ENCODE results near the gene CRYGN. TPM values are rescaled to one million over a fixed set of nuclear protein-coding genes. Genes with fewer than 3 reads are reported as not detected.

Gene CRYGN
- polyA plus RNA-seq, 1 donor = 0.36 TPM

- Histone ChIP-seq H3K4me1 (ENCODE audit: control insufficient read depth, insufficient read depth, low read length) (peaks cover 31% of the 10 kb centered on the region), H3K4me3 (ENCODE audit: low read length) (no peak overlapping the region), H3K9me3 (ENCODE audit: control insufficient read depth, low read depth, low read length) (peaks cover 9% of the 10 kb centered on the region), H3K27ac (ENCODE audit: low read length) (no peak overlapping the region), H3K36me3 (ENCODE audit: control insufficient read depth, insufficient read depth, low read length) (no peaks in the 10 kb centered on the region), H3K27me3 (ENCODE audit: control insufficient read depth, insufficient read depth, low read length) (peaks cover 39% of the 10 kb centered on the region)
- 100% methylated on average over 1 of the region's 24 CpGs for WGBS (ENCODE audit: insufficient coverage, low lambda C conversion rate)
- DNase-seq = no peak
Measured at GRCh38 chr7:151406051-151406875, 33.7 kb downstream of the CRYGN start.

- no peak overlapping the region for H3K4me3 ChIP-seq (ENCODE audit: low read length)
- H3K27me3 ChIP-seq (ENCODE audit: control insufficient read depth, insufficient read depth, low read length) = peaks cover 32% of the 10 kb centered on the region
- DNase-seq = no peak
- no peaks in the 10 kb centered on the region for H3K36me3 ChIP-seq (ENCODE audit: control insufficient read depth, insufficient read depth, low read length)
- WGBS (ENCODE audit: insufficient coverage, low lambda C conversion rate) = no CpG with 5 or more reads among the region's 10 CpGs
- peaks cover 6% of the 10 kb centered on the region for H3K9me3 ChIP-seq (ENCODE audit: control insufficient read depth, low read depth, low read length)
- peaks cover 28% of the 10 kb centered on the region for H3K4me1 ChIP-seq (ENCODE audit: control insufficient read depth, insufficient read depth, low read length)
- no peak overlapping the region for H3K27ac ChIP-seq (ENCODE audit: low read length)
Measured at GRCh38 chr7:151405588-151405987, 34.4 kb downstream of the CRYGN start.

GRCh38 chr7:151405056-151405455, 34.9 kb downstream of the CRYGN start:
- Histone ChIP-seq H3K4me1 (ENCODE audit: control insufficient read depth, insufficient read depth, low read length) (peaks cover 23% of the 10 kb centered on the region), H3K27me3 (ENCODE audit: control insufficient read depth, insufficient read depth, low read length) (peaks cover 27% of the 10 kb centered on the region), H3K9me3 (ENCODE audit: control insufficient read depth, low read depth, low read length) (peaks cover under 1% of the 10 kb centered on the region), H3K27ac (ENCODE audit: low read length) (no peak overlapping the region), H3K4me3 (ENCODE audit: low read length) (no peak overlapping the region), H3K36me3 (ENCODE audit: control insufficient read depth, insufficient read depth, low read length) (no peaks in the 10 kb centered on the region)
- DNase-seq = no peak
- WGBS (ENCODE audit: insufficient coverage, low lambda C conversion rate) = no CpG with 5 or more reads among the region's 9 CpGs

GRCh38 chr7:151404216-151405011, 35.5 kb downstream of the CRYGN start:
- Histone ChIP-seq H3K9me3 (ENCODE audit: control insufficient read depth, low read depth, low read length) (no peaks in the 10 kb centered on the region), H3K27me3 (ENCODE audit: control insufficient read depth, insufficient read depth, low read length) (peaks cover 21% of the 10 kb centered on the region), H3K4me1 (ENCODE audit: control insufficient read depth, insufficient read depth, low read length) (peaks cover 22% of the 10 kb centered on the region), H3K27ac (ENCODE audit: low read length) (peak overlapping the region; percentile 37), H3K36me3 (ENCODE audit: control insufficient read depth, insufficient read depth, low read length) (no peaks in the 10 kb centered on the region), H3K4me3 (ENCODE audit: low read length) (no peak overlapping the region)
- DNase-seq = peak in 1 of 2 donors; percentile 33
- 100% methylated on average over 1 of the region's 18 CpGs for WGBS (ENCODE audit: insufficient coverage, low lambda C conversion rate)

- DNase-seq = no peak
- Histone ChIP-seq H3K36me3 (ENCODE audit: control insufficient read depth, insufficient read depth, low read length) (no peaks in the 10 kb centered on the region), H3K27me3 (ENCODE audit: control insufficient read depth, insufficient read depth, low read length) (peaks cover 14% of the 10 kb centered on the region), H3K27ac (ENCODE audit: low read length) (peak overlapping the region; percentile 37), H3K9me3 (ENCODE audit: control insufficient read depth, low read depth, low read length) (peaks cover under 1% of the 10 kb centered on the region), H3K4me1 (ENCODE audit: control insufficient read depth, insufficient read depth, low read length) (peaks cover 18% of the 10 kb centered on the region), H3K4me3 (ENCODE audit: low read length) (no peak overlapping the region)
- 92% methylated on average over 1 of the region's 9 CpGs for WGBS (ENCODE audit: insufficient coverage, low lambda C conversion rate)
Measured at GRCh38 chr7:151403764-151404163, 36.2 kb downstream of the CRYGN start.

- Histone ChIP-seq H3K9me3 (ENCODE audit: control insufficient read depth, low read depth, low read length) (peaks cover 7% of the 10 kb centered on the region), H3K4me3 (ENCODE audit: low read length) (no peak overlapping the region), H3K36me3 (ENCODE audit: control insufficient read depth, insufficient read depth, low read length) (no peaks in the 10 kb centered on the region), H3K4me1 (ENCODE audit: control insufficient read depth, insufficient read depth, low read length) (peaks cover 14% of the 10 kb centered on the region), H3K27me3 (ENCODE audit: control insufficient read depth, insufficient read depth, low read length) (peaks cover 8% of the 10 kb centered on the region), H3K27ac (ENCODE audit: low read length) (no peak overlapping the region)
- WGBS (ENCODE audit: insufficient coverage, low lambda C conversion rate) = no CpG with 5 or more reads among the region's 16 CpGs
- DNase-seq = no peak
Measured at GRCh38 chr7:151402029-151402835, 37.7 kb downstream of the CRYGN start.

GRCh38 chr7:151400626-151401315, 39.2 kb downstream of the CRYGN start:
- Histone ChIP-seq H3K27me3 (ENCODE audit: control insufficient read depth, insufficient read depth, low read length) (no peaks in the 10 kb centered on the region), H3K9me3 (ENCODE audit: control insufficient read depth, low read depth, low read length) (peaks cover 10% of the 10 kb centered on the region), H3K4me3 (ENCODE audit: low read length) (no peak overlapping the region), H3K27ac (ENCODE audit: low read length) (no peak overlapping the region), H3K4me1 (ENCODE audit: control insufficient read depth, insufficient read depth, low read length) (peaks cover 14% of the 10 kb centered on the region), H3K36me3 (ENCODE audit: control insufficient read depth, insufficient read depth, low read length) (no peaks in the 10 kb centered on the region)
- no CpG with 5 or more reads among the region's 14 CpGs for WGBS (ENCODE audit: insufficient coverage, low lambda C conversion rate)
- DNase-seq = no peak

GRCh38 chr7:151399906-151400305, 40.0 kb downstream of the CRYGN start:
- Histone ChIP-seq H3K4me1 (ENCODE audit: control insufficient read depth, insufficient read depth, low read length) (peaks cover 11% of the 10 kb centered on the region), H3K9me3 (ENCODE audit: control insufficient read depth, low read depth, low read length) (peaks cover 10% of the 10 kb centered on the region), H3K27ac (ENCODE audit: low read length) (no peak overlapping the region), H3K36me3 (ENCODE audit: control insufficient read depth, insufficient read depth, low read length) (no peaks in the 10 kb centered on the region), H3K4me3 (ENCODE audit: low read length) (no peak overlapping the region), H3K27me3 (ENCODE audit: control insufficient read depth, insufficient read depth, low read length) (no peaks in the 10 kb centered on the region)
- no peak for DNase-seq
- 100% methylated on average over 1 of the region's 14 CpGs for WGBS (ENCODE audit: insufficient coverage, low lambda C conversion rate)

- Histone ChIP-seq H3K4me1 (ENCODE audit: control insufficient read depth, insufficient read depth, low read length) (peaks cover 8% of the 10 kb centered on the region), H3K36me3 (ENCODE audit: control insufficient read depth, insufficient read depth, low read length) (no peaks in the 10 kb centered on the region), H3K4me3 (ENCODE audit: low read length) (no peak overlapping the region), H3K27me3 (ENCODE audit: control insufficient read depth, insufficient read depth, low read length) (no peaks in the 10 kb centered on the region), H3K9me3 (ENCODE audit: control insufficient read depth, low read depth, low read length) (peaks cover 11% of the 10 kb centered on the region), H3K27ac (ENCODE audit: low read length) (no peak overlapping the region)
- DNase-seq = no peak
- no CpG with 5 or more reads among the region's 7 CpGs for WGBS (ENCODE audit: insufficient coverage, low lambda C conversion rate)
Measured at GRCh38 chr7:151399305-151399601, 40.7 kb downstream of the CRYGN start.
